Prostate gland (tissue), 2 donors: ENCODE results near the gene MAP4K3.

ENCODE experiments used
- CTCF ChIP-seq, 4 experiments: fragments of 200-600 bp in 2 of 4; fragments of 450-650 bp in 2 of 4; sonication (generic) in 2 of 4; IDR thresholded peaks; 1 replicate in 3 of 4; 2 replicates in 1 of 4; pipeline ENCODE4 v1.5.1; 2016 to 2019; ENCODE audit warnings: antibody characterized with exemption in 4 of 4, mild to moderate bottlenecking in 2 of 4, moderate library complexity in 2 of 4
- POLR2A ChIP-seq: fragments of 450-650 bp; IDR thresholded peaks from one replicate; pipeline ENCODE4 v1.6.1; 2016; ENCODE audit warnings: antibody characterized with exemption, mild to moderate bottlenecking

GRCh38 chr2:39243469-39244123, 193.5 kb downstream of the MAP4K3 start, which contains the start of gene CDKL4:
- no peak for TF ChIP-seq POLR2A
- no peak for TF ChIP-seq CTCF (IDR thresholded peaks at IDR 0.05)
